ENCODE measurements around the gene MIDN.
"Not testable (repeated sequence)": the region's sequence is repeated elsewhere in the genome, so short reads cannot be mapped to it uniquely, and the experiment has no call there.

Gene MIDN

DNA sequence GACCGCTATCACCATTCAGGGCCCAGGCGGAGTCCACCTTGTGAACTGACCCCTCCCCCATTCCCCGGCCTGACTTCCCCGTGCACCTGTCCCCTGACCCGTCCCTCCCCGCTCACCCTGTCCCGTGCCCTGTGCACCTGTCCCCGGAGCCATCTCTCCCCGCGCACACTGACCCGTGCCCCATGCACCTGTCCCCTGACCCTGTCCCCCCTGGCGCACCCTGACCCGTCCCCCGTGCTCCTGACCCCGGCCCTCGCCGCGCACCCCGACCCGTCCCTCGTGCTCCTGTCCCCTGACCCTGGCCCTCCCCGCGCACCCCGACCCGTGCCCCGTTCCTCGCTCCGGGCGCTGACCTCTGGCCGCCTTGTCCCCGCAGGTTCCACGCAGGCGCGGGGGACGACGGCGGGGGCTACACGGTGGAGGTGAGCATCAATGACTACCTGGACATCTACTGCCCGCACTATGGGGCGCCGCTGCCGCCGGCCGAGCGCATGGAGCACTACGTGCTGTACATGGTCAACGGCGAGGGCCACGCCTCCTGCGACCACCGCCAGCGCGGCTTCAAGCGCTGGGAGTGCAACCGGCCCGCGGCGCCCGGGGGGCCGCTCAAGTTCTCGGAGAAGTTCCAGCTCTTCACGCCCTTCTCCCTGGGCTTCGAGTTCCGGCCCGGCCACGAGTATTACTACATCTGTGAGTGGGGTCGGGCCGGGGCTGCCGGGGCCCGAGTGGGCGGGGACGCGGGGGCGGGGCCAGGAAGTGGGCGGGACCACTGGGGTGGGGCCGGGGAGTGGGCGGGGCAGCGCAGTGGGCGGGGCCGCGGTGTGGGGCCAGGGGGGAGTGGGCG is 47.0 kb downstream of the MIDN start:
- DNase-seq (ENCODE audit: low read depth) = no peak

DNA sequence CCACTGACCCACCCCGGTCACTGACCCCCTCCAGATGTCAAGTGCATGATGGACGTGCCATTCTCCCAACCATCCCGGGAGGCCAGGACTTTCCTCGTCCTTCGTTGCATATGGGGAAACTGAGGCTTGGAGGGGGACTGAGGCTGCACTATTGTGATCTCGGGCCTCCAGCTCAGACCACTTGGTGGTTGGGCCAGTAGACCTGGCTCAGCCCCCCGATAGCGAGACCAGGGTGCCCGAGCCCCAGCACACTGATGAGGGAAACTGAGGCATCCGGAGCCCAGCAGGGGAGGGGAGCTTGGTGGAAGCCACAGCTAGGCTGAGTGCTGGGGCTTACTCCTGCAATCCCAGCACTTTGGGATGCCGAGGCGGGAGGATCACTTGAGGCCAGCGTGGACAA is 47.7 kb downstream of the MIDN start:
- no peak for DNase-seq (ENCODE audit: low read depth)

GRCh38 chr19:1296575-1297271 is 48.3 kb downstream of the MIDN start:
- DNase-seq (ENCODE audit: low read depth) = no peak

DNA sequence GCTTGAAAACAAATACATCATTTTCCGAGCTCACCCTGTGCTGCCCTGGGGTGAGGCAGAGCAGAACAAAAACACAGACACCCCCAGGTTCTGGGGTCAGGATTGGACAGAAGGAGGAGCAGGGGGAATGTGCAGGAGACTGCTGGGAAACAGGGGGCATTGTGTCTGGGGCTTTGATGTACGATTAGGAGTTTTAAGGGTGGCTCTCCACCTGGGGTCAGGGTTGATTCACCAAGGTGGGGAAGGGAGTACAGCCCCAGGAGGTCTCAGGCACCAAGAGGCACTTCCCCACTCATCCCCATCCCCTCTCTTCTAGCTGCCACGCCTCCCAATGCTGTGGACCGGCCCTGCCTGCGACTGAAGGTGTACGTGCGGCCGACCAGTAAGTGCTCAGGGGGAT is 49.9 kb downstream of the MIDN start:
- no peak for DNase-seq (ENCODE audit: low read depth)

DNA sequence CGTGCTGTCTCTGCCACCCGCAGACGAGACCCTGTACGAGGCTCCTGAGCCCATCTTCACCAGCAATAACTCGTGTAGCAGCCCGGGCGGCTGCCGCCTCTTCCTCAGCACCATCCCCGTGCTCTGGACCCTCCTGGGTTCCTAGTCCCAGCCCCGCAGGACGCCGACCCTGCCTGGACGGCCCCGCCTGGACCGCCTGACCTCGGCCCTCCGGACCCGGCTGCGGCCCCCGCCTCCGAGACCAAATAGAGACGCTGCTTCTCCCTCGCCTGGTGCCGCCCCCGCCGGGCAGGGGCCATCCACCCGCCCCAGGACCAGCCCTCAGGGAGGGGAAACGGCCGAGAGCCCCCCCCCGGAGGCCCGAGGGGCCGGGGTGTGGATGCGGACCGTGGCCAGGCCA is 51.4 kb downstream of the MIDN start:
- DNase-seq (ENCODE audit: low read depth) = no peak

DNA sequence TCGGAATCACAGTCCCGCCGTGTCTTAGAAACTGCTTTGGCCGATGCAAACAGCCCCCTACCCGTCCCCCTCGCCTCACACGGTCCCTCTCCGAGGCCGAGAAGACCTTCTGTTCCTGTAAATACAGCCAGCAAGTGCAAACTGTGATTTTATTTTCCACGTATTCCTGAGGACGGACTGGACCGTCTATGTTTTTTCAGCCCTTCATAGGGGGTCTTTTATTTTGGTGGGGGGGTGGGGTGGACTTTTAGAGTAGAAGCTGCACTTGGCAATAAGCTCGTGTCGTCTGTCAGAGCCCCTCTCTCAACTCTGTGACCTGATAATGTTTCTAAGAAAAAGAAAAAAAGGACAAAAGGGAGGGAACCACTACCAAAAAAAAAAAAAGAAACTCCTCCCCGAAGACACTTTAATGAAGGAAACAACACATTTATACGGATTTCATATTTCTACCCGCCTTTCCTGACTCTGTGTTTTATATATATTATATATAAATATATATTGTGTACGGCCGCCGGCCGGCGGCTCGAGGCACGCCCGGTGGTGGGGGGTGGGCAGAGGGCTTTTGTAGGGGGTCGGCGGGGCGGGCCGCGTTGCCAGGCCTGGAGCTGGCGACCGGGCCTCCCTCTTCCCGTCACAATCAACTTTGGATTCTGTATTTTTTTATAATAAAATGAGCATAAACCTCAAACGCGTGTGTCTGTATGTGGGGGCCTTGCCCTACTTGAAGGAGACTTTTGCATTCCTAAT is 52.5 kb downstream of the MIDN start:
- DNase-seq (ENCODE audit: low read depth) = no peak

DNA sequence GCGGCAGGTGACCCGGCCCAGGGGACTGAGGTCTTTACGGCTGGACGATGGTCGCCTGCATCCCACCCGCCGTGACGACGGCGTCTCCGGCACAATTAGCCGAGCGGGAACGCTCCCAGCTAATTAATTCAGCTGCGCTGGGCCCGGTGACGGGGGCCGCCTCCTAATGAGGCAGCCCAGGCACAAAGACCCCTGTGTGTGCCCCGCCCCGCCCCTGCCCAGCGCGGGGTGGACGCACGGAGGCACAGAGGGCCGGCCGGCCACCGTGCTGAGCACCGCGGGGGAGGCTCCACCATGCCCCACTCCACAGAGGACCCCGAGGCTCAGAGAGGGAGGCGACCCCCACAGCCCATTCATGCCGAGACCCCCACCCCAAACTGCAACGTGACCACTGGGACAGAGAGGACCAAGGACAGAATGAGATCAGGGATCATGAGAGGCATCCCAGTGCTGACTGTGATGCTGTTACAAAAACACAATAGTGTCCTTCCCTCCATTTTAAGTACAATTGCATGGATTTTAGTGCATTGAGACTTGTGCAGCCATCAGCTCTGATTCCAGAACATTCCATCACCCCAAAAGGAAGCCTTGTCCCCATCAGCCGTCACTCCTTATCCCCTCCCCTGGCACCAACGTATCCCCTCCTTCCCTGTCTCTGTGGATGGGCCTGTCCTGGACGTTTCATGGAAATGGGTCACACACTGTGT is 54.3 kb downstream of the MIDN start:
- DNase-seq (ENCODE audit: low read depth) = no peak

DNA sequence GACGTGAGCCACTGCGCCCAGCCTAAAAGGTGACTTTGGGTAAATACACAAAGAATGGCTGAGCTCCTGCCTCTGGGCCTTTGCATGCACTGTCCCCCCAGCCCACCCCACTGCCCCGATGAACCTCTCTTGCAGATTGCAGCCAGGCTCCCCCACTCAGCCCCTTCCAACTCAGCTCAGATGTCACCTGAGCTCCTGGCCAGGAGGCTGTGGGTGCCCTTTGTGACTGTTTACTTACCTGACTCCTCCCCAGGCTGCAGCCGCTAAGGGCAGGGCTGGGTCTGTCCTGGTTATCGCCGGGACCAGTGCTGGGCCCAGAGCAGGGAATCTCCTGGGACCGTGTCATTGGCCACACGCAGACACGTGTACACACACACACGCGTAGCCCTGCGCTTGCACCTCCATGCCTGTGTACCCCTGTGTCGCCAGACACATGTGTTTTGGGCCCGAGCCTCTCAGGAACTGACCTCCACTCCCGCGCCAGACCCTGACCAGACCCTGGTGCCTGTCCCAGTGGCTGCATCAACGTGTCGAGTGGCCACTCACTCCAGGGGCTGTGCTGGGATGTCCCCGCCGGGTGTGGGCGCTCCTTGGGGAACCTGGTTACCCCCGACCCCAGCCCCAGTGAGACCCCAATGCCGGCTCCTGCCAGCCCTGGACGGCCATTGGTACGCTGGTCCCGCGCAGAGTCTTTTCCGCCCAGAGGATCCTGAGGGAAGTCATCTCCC is 56.0 kb downstream of the MIDN start:
- no peak for DNase-seq (ENCODE audit: low read depth)

DNA sequence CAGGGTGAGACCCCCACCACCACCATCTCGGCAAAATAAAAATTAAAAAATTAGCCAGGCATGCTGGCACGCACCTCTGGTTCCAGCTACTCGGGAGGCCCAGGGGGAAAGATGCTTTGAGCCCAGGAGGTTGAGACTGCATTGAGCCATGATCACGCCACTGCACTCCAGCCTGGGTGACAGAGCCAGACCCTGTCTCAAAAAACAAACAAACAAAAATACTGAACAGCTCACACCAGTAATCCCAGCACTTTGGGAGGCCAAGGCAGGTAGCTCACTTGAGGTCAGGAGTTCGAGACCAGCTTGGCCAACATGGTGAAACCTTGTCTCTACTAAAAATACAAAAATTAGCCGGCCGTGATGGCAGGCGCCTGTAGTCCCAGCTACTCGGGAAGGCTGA is 57.0 kb downstream of the MIDN start:
- DNase-seq (ENCODE audit: low read depth) = not testable (repeated sequence)

DNA sequence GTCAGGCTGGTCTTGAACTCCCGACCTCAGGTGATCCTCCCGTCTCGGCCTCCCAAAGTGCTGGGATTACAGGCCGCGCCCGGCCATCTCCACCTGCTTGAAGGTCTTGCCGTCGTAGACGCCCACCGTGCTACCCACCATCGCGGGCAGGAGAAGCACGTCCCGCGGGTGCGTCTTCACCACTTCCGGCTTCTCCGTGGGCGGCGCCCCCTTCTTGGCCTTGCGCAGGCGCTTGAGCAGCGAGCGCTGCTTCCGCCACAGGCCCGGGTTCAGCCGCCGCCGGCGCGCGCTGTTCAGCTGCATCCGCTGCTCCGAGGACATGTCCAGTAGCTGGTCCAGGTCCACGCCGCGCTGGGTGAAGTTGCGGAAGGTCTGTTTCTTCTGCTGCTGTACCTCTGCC is 58.9 kb downstream of the MIDN start:
- DNase-seq (ENCODE audit: low read depth) = no peak

DNA sequence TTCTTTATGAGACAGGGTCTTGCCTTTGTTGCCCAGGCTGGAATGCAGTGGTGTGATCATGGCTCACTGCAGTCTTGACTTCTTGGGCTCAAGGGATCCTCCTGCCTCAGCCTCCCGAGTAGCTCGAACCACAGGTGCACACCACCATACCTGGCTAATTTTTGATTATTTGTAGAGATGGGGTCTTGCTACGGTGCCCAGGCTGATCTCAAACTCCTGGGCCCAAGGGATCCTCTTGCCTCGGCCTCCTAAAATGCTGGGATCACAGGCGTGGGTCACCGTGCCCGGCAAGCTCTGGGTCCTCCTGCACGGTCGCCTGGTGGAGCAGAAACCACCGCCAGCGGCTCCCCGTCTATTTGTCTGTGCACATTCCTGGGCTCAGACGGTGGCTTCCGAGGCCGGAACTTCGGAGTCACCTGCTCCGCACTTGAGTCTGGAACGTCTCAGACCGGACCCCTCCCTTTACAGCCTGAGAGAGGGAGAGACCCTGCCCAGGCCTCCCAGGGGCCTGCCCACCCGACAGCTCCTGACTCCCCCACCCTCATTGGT is 59.4 kb downstream of the MIDN start:
- no peak for DNase-seq (ENCODE audit: low read depth)

DNA sequence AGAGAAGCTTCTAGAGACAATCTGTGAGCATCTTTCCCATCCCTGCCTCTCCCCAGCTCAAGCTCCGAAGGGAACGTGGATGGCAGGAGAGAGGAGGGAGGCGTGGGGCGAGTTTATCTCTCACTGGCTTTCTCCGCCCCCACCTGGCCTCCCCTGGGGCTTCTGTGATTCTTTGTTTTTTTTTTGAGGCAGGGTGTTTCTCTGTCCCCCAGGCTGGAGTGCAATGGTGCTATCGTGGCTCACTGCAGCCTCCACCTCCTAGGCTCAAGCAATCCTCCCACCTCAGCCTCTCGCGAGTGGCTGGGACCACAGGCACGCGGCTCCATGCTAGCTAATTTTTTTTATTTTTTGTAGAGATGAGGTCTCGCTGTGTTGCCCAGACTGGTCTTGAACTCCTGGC is 60.3 kb downstream of the MIDN start:
- no peak for DNase-seq (ENCODE audit: low read depth)

All from HS-27A (cell line).